Neutrophil (primary cell): ENCODE results near the gene OLFML1.

Source experiments
- H3K27ac ChIP-seq: fragments of 200-600 bp; sonication (generic); 2 replicates; pipeline ENCODE4 v1.5.1; 2016; ENCODE audit warnings: mild to moderate bottlenecking, moderate library complexity
- H3K27me3 ChIP-seq: fragments of 200-600 bp; sonication (generic); 2 replicates; pipeline ENCODE4 v1.6.0; 2016; ENCODE audit warnings: mild to moderate bottlenecking
- H3K36me3 ChIP-seq: fragments of 200-600 bp; sonication (generic); 2 replicates; pipeline ENCODE4 v1.5.1; 2017
- H3K4me1 ChIP-seq, 2 experiments: fragments of 200-600 bp in 1 of 2; sonication (generic) in 1 of 2; 1 replicate in 1 of 2; 2 replicates in 1 of 2; pipeline versions ENCODE4 v1.5.1 to v1.6.1; 2013 to 2016; ENCODE audit warnings: low read depth in 1 of 2, low read length in 1 of 2, mild to moderate bottlenecking in 1 of 2, moderate library complexity in 1 of 2; ENCODE audit not compliant: control insufficient read depth in 1 of 2, insufficient read depth in 1 of 2
- H3K4me3 ChIP-seq, 2 experiments: fragments of 200-600 bp in 1 of 2; sonication (generic) in 1 of 2; 1 replicate in 1 of 2; 2 replicates in 1 of 2; pipeline ENCODE4 v1.5.1; 2013 to 2016; ENCODE audit warnings: low read depth in 1 of 2, low read length in 1 of 2, mild to moderate bottlenecking in 1 of 2, moderate library complexity in 1 of 2
- H3K9me3 ChIP-seq: fragments of 200-600 bp; sonication (generic); 2 replicates; pipeline ENCODE4 v1.5.1; 2016
- CTCF ChIP-seq: fragments of 200-600 bp; sonication (generic); IDR thresholded peaks from 2 replicates; pipeline ENCODE4 v1.5.1; 2016; ENCODE audit warnings: antibody characterized with exemption

Gene OLFML1

GRCh38 chr11:7522121-7522520 is 36.8 kb downstream of the OLFML1 start:
- Histone ChIP-seq H3K9me3 (no peaks in the 10 kb centered on the region), H3K36me3 (no peaks in the 10 kb centered on the region), H3K27me3 (peaks cover 11% of the 10 kb centered on the region), H3K27ac (no peak overlapping the region), H3K4me3 (no peak overlapping the region), H3K4me1 (no peaks in the 10 kb centered on the region)
- TF ChIP-seq CTCF = no peak

GRCh38 chr11:7522546-7522945 is 37.2 kb downstream of the OLFML1 start:
- Histone ChIP-seq H3K27me3 (peaks cover 7% of the 10 kb centered on the region), H3K4me3 (no peak overlapping the region), H3K36me3 (no peaks in the 10 kb centered on the region), H3K4me1 (no peaks in the 10 kb centered on the region), H3K9me3 (no peaks in the 10 kb centered on the region), H3K27ac (no peak overlapping the region)
- TF ChIP-seq CTCF = no peak

- no peaks in the 10 kb centered on the region for H3K36me3 ChIP-seq
- H3K9me3 ChIP-seq = no peaks in the 10 kb centered on the region
- TF ChIP-seq CTCF = no peak
- no peaks in the 10 kb centered on the region for H3K27me3 ChIP-seq
- no peak overlapping the region for H3K4me3 ChIP-seq
- H3K27ac ChIP-seq = no peak overlapping the region
- no peaks in the 10 kb centered on the region for H3K4me1 ChIP-seq
These were observed 38.3 kb downstream of the OLFML1 start for GRCh38 chr11:7523416-7524210.

- no peaks in the 10 kb centered on the region for H3K9me3 ChIP-seq
- no peaks in the 10 kb centered on the region for H3K4me1 ChIP-seq
- H3K4me3 ChIP-seq = no peak overlapping the region
- H3K36me3 ChIP-seq = no peaks in the 10 kb centered on the region
- no peak overlapping the region for H3K27ac ChIP-seq
- H3K27me3 ChIP-seq = no peaks in the 10 kb centered on the region
- no peak for TF ChIP-seq CTCF
These were observed 39.3 kb downstream of the OLFML1 start for GRCh38 chr11:7524462-7525235.

GRCh38 chr11:7525424-7525823 is 40.1 kb downstream of the OLFML1 start:
- no peaks in the 10 kb centered on the region for H3K4me1 ChIP-seq
- no peaks in the 10 kb centered on the region for H3K36me3 ChIP-seq
- no peaks in the 10 kb centered on the region for H3K9me3 ChIP-seq
- TF ChIP-seq CTCF = no peak
- H3K4me3 ChIP-seq = no peak overlapping the region
- no peak overlapping the region for H3K27ac ChIP-seq
- no peaks in the 10 kb centered on the region for H3K27me3 ChIP-seq
